Cardiac muscle cell (in vitro differentiated cells and primary cell): ENCODE results near the gene OR4X2. TPM values are rescaled to one million over a fixed set of nuclear protein-coding genes. Genes with fewer than 3 reads are reported as not detected.

Source experiments
- DNase-seq, 2 donors: peaks; one replicate each; pipeline versions ENCODE4 v3.0.0 to v3.0.0-alpha.2; 2010 to 2017; ENCODE audit warnings: low read depth in 1 of 2, low spot score in 1 of 2
- H3K27ac ChIP-seq: fragments of 200-600 bp; sonication (generic); 2 replicates; pipeline ENCODE4 v1.5.1; 2016
- H3K27me3 ChIP-seq: fragments of 200-600 bp; sonication (generic); 2 replicates; pipeline ENCODE4 v1.6.0; 2016; ENCODE audit warnings: control low read depth
- H3K36me3 ChIP-seq: fragments of 200-600 bp; sonication (generic); 2 replicates; pipeline ENCODE4 v1.5.1; 2016; ENCODE audit warnings: control low read depth
- H3K4me1 ChIP-seq: fragments of 200-600 bp; sonication (generic); 2 replicates; pipeline ENCODE4 v1.8.1; 2017; ENCODE audit warnings: low read depth, mild to moderate bottlenecking, mixed run types
- H3K4me3 ChIP-seq: fragments of 200-600 bp; sonication (generic); 2 replicates; pipeline ENCODE4 v1.5.1; 2016; ENCODE audit warnings: mild to moderate bottlenecking
- H3K9me3 ChIP-seq: fragments of 200-600 bp; sonication (generic); 2 replicates; pipeline ENCODE4 v1.5.1; 2017; ENCODE audit warnings: low read depth, mild to moderate bottlenecking, control low read depth
- polyA plus RNA-seq: library from polyadenylated mRNA; unstranded; fragments of >200 nt; fragmentation: Nextera tagmentation; extraction: Ambion mirVana; gene quantifications from 2 replicates; pipeline ENCODE4 v1.2.1, GENCODE V29; 2016
- total RNA-seq: library from RNA; depleted of rRNA; stranded (reverse); fragments of >200 nt; gene quantifications from 2 replicates; pipeline ENCODE4 v1.2.3, GENCODE V29; 2016
- TF ChIP-seq, protein P1 (sequence below): IDR thresholded peaks from 2 replicates; pipeline ENCODE4 v1.5.1; 2012; ENCODE audit warnings: low read depth, mild to moderate bottlenecking, low read length

Gene OR4X2
- total and polyA plus RNA-seq, 2 experiments from 2014 or later = not detected

DNA sequence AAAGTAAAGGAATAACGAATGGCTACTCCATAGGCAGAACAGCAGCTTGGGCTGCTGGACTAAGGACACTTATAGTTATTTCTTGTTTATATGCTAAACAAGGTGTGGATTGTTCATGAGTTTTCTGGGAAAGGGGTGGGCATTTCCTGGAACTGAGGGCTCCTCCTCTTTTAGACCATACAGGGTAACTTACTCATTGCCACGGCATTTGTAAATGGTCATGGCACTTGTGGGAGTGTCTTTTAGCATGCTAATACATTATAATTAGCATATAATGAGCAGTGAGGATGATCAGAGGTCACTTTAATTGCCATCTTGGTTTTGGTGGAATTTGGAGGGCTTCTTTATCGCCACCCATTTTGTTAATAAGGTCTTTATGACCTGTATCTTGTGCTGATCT, 25.7 kb downstream of the OR4X2 start:
- no peaks in the 10 kb centered on the region for H3K9me3 ChIP-seq
- TF ChIP-seq, protein P1, sequence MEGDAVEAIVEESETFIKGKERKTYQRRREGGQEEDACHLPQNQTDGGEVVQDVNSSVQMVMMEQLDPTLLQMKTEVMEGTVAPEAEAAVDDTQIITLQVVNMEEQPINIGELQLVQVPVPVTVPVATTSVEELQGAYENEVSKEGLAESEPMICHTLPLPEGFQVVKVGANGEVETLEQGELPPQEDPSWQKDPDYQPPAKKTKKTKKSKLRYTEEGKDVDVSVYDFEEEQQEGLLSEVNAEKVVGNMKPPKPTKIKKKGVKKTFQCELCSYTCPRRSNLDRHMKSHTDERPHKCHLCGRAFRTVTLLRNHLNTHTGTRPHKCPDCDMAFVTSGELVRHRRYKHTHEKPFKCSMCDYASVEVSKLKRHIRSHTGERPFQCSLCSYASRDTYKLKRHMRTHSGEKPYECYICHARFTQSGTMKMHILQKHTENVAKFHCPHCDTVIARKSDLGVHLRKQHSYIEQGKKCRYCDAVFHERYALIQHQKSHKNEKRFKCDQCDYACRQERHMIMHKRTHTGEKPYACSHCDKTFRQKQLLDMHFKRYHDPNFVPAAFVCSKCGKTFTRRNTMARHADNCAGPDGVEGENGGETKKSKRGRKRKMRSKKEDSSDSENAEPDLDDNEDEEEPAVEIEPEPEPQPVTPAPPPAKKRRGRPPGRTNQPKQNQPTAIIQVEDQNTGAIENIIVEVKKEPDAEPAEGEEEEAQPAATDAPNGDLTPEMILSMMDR = no peak
- DNase-seq = no peak
- no peak overlapping the region for H3K27ac ChIP-seq
- H3K4me1 ChIP-seq = no peaks in the 10 kb centered on the region
- no peaks in the 10 kb centered on the region for H3K36me3 ChIP-seq
- H3K27me3 ChIP-seq = no peaks in the 10 kb centered on the region
- H3K4me3 ChIP-seq = no peak overlapping the region

DNA sequence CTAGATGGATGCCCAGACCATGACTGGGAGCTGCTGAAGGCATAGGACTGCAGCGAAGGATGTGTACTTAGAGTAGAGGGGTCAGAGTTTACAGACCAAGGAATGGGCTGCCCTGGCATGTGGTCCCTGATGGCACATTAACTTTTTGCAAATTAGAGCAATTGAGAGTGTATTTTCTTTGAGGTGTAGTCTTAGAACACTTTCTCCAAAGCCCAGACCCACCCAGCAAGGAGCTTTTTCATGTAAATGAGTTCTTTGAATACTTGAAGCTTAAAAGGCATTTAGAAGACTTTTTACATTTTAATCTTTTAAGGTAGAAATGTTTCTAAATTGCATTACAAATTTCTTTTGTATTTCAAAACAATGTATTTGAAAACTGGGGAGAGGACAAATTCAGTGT, 27.7 kb downstream of the OR4X2 start:
- TF ChIP-seq, protein P1 = no peak
- Histone ChIP-seq H3K27me3 (no peaks in the 10 kb centered on the region), H3K4me1 (no peaks in the 10 kb centered on the region), H3K27ac (no peak overlapping the region), H3K36me3 (no peaks in the 10 kb centered on the region), H3K9me3 (no peaks in the 10 kb centered on the region), H3K4me3 (no peak overlapping the region)
- no peak for DNase-seq

Other genes with a start within 250 kb of the OR4X2 start
- gene OR4B1, start 28.3 kb upstream of the OR4X2 start, total RNA-seq = not detected in 2 replicates
- gene OR4B1, start 28.3 kb upstream of the OR4X2 start, polyA plus RNA-seq = not detected in 2 replicates
- not detected in 2 replicates for gene OR4X1, start 18.8 kb downstream of the OR4X2 start, total RNA-seq
- gene OR4X1, start 18.8 kb downstream of the OR4X2 start, polyA plus RNA-seq = not detected in 2 replicates
- not detected in 2 replicates for gene OR4S1, start 61.1 kb downstream of the OR4X2 start, total RNA-seq
- not detected in 2 replicates for gene OR4S1, start 61.1 kb downstream of the OR4X2 start, polyA plus RNA-seq
- not detected in 2 replicates for gene OR4C3, start 79.8 kb downstream of the OR4X2 start, total RNA-seq
- not detected in 2 replicates for gene OR4C3, start 79.8 kb downstream of the OR4X2 start, polyA plus RNA-seq
- gene OR4C5, start 121.4 kb downstream of the OR4X2 start, total RNA-seq = not detected in 2 replicates
- gene OR4C5, start 121.4 kb downstream of the OR4X2 start, polyA plus RNA-seq = not detected in 2 replicates
- gene OR4A47, start 243.7 kb downstream of the OR4X2 start, total RNA-seq = not detected in 2 replicates
- not detected in 2 replicates for gene OR4A47, start 243.7 kb downstream of the OR4X2 start, polyA plus RNA-seq